ENCODE measurements around the gene MACROH2A2. TPM values are rescaled to one million over a fixed set of nuclear protein-coding genes. Genes with fewer than 3 reads are reported as not detected.
A peak's percentile ranks its signal among the peaks of the same experiment; 100 is the strongest.

The MACROH2A2 gene
- total RNA-seq, 1 experiment from 2014 or later, result 11.3 TPM

- Mint-ChIP-seq H3K27me3 (ENCODE audit: low read depth) (peaks cover 3% of the 10 kb centered on the region), H3K9me3 (no peaks in the 10 kb centered on the region), H3K4me1 (peaks cover 13 to 14% of the 10 kb centered on the region in 2 experiments; a peak in 3 of 4 replicates), H3K4me3 (no peak overlapping the region), H3K27ac (0 out of 7 replicates have a peak overlapping the region, but pooled peaks of 1 of the 3 experiments have one; percentile 49), H3K36me3 (ENCODE audit: insufficient read depth in 1 of 3, low read depth in 3 of 3) (peaks cover 0 to 2% (median 0%) of the 10 kb centered on the region in 3 experiments; a peak in 3 of 7 replicates)
- H3K79me1 ChIP-seq (ENCODE audit: insufficient read depth, low read depth, low read length, poor library complexity, severe bottlenecking), result no peaks in the 10 kb centered on the region
- no peak overlapping the region for H4K5ac ChIP-seq (ENCODE audit: insufficient read length, low read depth, low read length)
- H4K20me1 ChIP-seq (ENCODE audit: control insufficient read depth, insufficient read depth, insufficient read length), result no peaks in the 10 kb centered on the region
- no peak overlapping the region for H3K23ac ChIP-seq (ENCODE audit: insufficient read length, low read depth, low read length)
- H2BK15ac ChIP-seq (ENCODE audit: low read depth, low read length), result no peak overlapping the region
- H3K9me3 ChIP-seq (ENCODE audit: control insufficient read depth, low read depth, low read length), result no peaks in the 10 kb centered on the region
- H3K4ac ChIP-seq (ENCODE audit: low read depth, low read length), result no peak overlapping the region
- no peak overlapping the region for H2AFZ ChIP-seq (ENCODE audit: low read length)
- no peak overlapping the region for H2AK5ac ChIP-seq (ENCODE audit: insufficient read length, low read length)
- H3K27me3 ChIP-seq (ENCODE audit: insufficient read depth, low read length), result no peaks in the 10 kb centered on the region
- no peak overlapping the region for H4K8ac ChIP-seq (replicated peaks; ENCODE audit: insufficient read length, low read depth, low read length)
- no peak overlapping the region for H3K4me2 ChIP-seq (ENCODE audit: insufficient read depth, insufficient read length, low read length)
- no peak overlapping the region for H3K27ac ChIP-seq (ENCODE audit: insufficient read length, low read depth, low read length)
- H3K18ac ChIP-seq (ENCODE audit: insufficient read length, low read depth, low read length), result no peak overlapping the region
- H2BK20ac ChIP-seq (ENCODE audit: low read depth, low read length, poor library complexity, severe bottlenecking), result no peak overlapping the region
- H3K4me1 ChIP-seq (ENCODE audit: insufficient read depth, low read length), result 0 out of 2 replicates have a peak, but pooled peaks cover 3% of the 10 kb centered on the region
- no peak overlapping the region for H2BK120ac ChIP-seq (ENCODE audit: low read depth, low read length, poor library complexity, severe bottlenecking)
- H2BK12ac ChIP-seq (ENCODE audit: insufficient read length, low read depth, low read length), result no peak overlapping the region
- TF ChIP-seq CTCF (conservative IDR thresholded peaks at IDR 0.05), result no peak
- H4K91ac ChIP-seq (ENCODE audit: insufficient read length, low read depth, low read length), result no peak overlapping the region
- no peak overlapping the region for H3K14ac ChIP-seq (ENCODE audit: insufficient read depth, low read length)
- no peak overlapping the region for H3T11ph ChIP-seq (ENCODE audit: low read length)
- no peak overlapping the region for H3K9ac ChIP-seq (ENCODE audit: extremely low read depth, insufficient read length, low read length)
- no peak overlapping the region for H2BK5ac ChIP-seq (ENCODE audit: insufficient read length, low read length)
- DNase-seq, result no peak
- H3K23me2 ChIP-seq (ENCODE audit: insufficient read length, low read depth, low read length, poor library complexity, severe bottlenecking), result no peaks in the 10 kb centered on the region
- no peak overlapping the region for H3K56ac ChIP-seq (ENCODE audit: insufficient read length, low read depth, low read length)
- WGBS (ENCODE audit: extremely low coverage, insufficient read length, low lambda C conversion rate), result no CpG with 5 or more reads among the region's 6 CpGs
- H3K79me2 ChIP-seq (ENCODE audit: insufficient read depth, low read length), result no peaks in the 10 kb centered on the region
Measured at GRCh38 chr10:70139997-70140250, 87.3 kb downstream of the MACROH2A2 start.

Data from H9 (cell line).